GM12873 (cell line): ENCODE data around the gene RBM15B.

ENCODE experiments used
- CTCF ChIP-seq: IDR thresholded peaks from 2 replicates; pipeline ENCODE4 v1.5.1; 2012; ENCODE audit warnings: low read depth, mild to moderate bottlenecking, moderate library complexity, low read length, control low read depth; ENCODE audit not compliant: insufficient read depth; ENCODE audit errors: missing control alignments

Gene RBM15B

DNA sequence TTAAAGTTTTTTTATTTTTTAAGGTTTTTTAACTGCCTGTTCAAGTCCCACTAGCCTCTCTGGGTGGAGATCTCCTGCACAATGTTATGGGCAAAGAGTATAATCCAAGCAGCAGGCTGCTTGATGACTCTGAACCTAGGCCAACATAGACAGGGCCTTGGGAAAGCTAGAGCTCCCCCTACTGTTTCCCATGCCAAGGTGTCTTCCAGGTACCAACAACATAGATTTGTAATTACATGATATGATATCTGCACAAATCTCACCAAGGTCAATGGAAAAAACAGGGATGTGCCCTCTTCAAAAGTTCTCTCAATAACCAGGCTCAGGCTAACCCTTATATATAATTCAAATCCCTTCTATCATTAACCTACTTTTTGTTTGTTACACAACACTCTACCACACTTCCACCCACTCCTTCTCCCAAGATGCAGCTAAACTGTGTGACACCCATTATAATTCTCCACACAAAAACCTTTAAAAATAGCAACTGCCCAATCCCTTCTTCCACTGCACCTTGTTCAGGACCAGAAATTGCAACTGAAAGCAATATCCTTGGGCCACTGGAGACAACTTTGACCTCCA lies 43.8 kb downstream of the RBM15B start:
- peak; percentile 83 for TF ChIP-seq CTCF

DNA sequence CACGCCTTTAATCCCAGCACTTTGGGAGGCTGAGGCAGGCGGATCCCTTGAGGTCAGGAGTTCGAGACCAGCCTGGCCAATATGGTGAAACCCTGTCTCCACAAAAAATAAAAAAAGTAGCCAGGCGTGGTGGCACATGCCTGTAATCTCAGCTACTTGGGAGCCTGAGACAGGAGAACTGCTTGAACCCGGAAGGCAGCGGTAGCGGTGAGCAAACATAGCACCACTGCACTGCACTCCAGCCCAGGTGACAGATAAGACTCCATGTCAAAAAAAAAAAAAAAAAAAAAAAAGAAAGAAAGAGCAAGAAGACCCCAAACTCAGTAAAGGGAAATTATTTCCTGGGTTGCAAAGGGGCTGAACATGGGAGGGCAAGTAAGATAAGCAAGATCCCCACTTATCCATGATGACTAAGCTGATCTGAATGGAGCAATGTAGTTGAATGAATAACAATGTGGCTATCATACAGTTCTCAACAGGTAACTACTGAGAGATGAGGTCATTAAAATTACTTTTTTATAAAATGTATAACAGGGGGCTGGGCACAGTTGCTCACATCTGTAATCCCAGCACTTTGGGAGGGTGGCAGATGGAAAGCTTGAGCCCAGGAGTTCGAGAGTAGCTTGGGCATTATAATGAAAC lies 46.0 kb downstream of the RBM15B start:
- no peak for TF ChIP-seq CTCF

DNA sequence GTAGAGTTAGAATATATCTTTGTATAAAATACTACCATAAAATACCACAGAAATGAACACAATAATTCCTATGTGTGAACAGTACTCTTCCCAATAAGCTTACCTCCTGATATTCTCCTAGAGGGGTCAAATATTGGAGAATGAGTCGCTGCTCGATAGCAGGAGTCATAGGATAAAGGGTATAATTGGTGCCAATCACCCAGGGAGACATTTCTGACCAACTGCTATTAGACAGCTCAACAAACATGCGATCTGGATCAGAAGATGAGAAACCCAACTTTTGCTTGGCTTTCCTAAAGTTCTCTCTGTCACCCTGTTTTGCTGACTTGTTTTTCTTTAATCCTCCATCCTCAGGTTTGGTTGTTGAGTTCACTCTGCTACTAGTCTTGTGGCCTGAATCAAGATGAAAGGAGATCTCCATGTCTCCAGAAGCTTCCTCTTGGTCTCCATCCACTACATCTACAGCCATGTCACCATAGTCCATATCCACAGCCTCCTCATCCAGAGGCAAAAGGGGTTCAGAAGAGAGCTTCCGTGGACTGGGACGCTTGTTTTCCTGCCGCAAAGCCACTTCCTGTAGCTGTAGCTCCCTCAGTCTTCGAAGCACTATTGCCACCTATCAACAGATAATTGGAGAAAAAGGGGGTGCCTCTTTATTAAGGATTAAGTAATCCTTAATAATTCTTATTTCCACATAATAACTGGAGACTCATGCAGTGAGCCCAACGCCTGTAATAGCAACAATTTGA lies 50.4 kb downstream of the RBM15B start:
- no peak for TF ChIP-seq CTCF

GRCh38 chr3:51445544-51446280 lies 54.6 kb downstream of the RBM15B start:
- TF ChIP-seq CTCF, result no peak
